ENCODE measurements around the gene CHD5.

The CHD5 gene

DNA sequence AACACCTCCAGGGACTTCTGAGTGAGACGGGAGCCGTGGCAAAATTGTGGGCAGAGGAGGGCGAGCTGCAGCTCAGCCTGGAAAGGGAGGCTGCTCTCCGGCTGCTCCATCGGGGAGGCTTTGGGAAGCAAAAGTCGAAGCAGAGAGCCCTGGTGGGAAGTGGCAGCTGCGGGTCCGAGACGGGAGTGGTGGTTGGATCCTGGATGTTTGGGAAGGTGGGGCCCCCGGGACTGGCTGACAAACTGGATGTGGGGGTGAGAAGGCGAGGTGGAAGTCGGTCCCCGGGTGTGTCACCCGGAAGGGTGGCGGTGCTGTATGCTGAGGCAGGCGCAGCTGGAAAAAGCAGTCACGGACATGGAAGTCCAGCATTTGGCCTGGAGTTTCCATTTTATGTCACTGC, 82.3 kb downstream of the CHD5 start:
- DNase-seq (no peak), ATAC-seq (ENCODE audit: insufficient read depth, low read depth) (no peak)
- Histone ChIP-seq H3K9me3 (ENCODE audit: insufficient read depth, low read length, severe bottlenecking) (no peaks in the 10 kb centered on the region), H3K27ac (ENCODE audit: low read length) (no peak overlapping the region), H3K36me3 (ENCODE audit: insufficient read depth, low read length) (peaks cover 38% of the 10 kb centered on the region), H3K9ac (ENCODE audit: low read depth, low read length) (no peak overlapping the region), H3K79me2 (ENCODE audit: insufficient read depth, low read length) (no peaks in the 10 kb centered on the region), H3K4me2 (ENCODE audit: insufficient read depth, low read length) (no peak overlapping the region), H2AFZ (ENCODE audit: low read depth, low read length) (no peak overlapping the region), H3K4me3 (ENCODE audit: low read depth in 1 of 2, low read length in 2 of 2) (no peak overlapping the region), H3K27me3 (ENCODE audit: insufficient read depth, low read length, poor library complexity) (no peaks in the 10 kb centered on the region), H4K20me1 (ENCODE audit: insufficient read depth, low read length) (peaks cover 10% of the 10 kb centered on the region; the same call in 1 of the 2 replicates), H3K4me1 (ENCODE audit: insufficient read depth, low read length) (no peaks in the 10 kb centered on the region)
- TF ChIP-seq EZH2 (IDR thresholded peaks at IDR 0.05; ENCODE audit: borderline replicate concordance, low read depth, low read length, severe bottlenecking): no peak
- TF ChIP-seq, protein P1, sequence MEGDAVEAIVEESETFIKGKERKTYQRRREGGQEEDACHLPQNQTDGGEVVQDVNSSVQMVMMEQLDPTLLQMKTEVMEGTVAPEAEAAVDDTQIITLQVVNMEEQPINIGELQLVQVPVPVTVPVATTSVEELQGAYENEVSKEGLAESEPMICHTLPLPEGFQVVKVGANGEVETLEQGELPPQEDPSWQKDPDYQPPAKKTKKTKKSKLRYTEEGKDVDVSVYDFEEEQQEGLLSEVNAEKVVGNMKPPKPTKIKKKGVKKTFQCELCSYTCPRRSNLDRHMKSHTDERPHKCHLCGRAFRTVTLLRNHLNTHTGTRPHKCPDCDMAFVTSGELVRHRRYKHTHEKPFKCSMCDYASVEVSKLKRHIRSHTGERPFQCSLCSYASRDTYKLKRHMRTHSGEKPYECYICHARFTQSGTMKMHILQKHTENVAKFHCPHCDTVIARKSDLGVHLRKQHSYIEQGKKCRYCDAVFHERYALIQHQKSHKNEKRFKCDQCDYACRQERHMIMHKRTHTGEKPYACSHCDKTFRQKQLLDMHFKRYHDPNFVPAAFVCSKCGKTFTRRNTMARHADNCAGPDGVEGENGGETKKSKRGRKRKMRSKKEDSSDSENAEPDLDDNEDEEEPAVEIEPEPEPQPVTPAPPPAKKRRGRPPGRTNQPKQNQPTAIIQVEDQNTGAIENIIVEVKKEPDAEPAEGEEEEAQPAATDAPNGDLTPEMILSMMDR (IDR thresholded peaks at IDR 0.05; ENCODE audit: borderline replicate concordance, extremely low read depth, low read length, poor library complexity, severe bottlenecking): no peak

DNA sequence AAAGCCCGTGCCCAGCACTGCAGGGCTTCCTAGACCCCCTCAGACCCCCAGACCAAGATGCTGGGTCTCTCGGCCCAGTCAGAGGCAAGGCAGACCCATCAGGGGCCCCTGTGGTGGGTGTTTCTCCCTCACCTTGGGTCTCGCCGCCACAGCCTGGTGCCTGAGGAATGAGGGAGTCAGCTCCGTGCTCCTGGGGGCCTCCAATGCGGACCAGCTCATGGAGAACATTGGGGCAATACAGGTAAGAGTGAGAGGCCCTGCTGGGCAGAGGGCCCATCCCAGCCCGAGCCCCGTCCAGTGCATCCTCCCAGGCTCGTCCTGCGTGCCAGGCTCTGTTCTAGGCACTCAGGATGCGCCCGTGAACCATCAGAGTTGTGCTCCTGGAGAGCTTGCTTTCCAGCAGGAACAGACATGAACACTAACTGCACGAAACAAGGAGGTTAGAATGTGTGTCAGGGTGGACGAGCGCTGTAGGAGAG, 83.0 kb downstream of the CHD5 start:
- DNase-seq (no peak), ATAC-seq (ENCODE audit: insufficient read depth, low read depth) (no peak)
- Histone ChIP-seq H3K27ac (ENCODE audit: low read length) (no peak overlapping the region), H4K20me1 (ENCODE audit: insufficient read depth, low read length) (peaks cover 10% of the 10 kb centered on the region; the same call in 1 of the 2 replicates), H3K4me3 (ENCODE audit: low read depth in 1 of 2, low read length in 2 of 2) (no peak overlapping the region), H3K4me2 (ENCODE audit: insufficient read depth, low read length) (no peak overlapping the region), H3K4me1 (ENCODE audit: insufficient read depth, low read length) (no peaks in the 10 kb centered on the region), H3K9me3 (ENCODE audit: insufficient read depth, low read length, severe bottlenecking) (no peaks in the 10 kb centered on the region), H3K79me2 (ENCODE audit: insufficient read depth, low read length) (no peaks in the 10 kb centered on the region), H3K27me3 (ENCODE audit: insufficient read depth, low read length, poor library complexity) (no peaks in the 10 kb centered on the region), H3K9ac (ENCODE audit: low read depth, low read length) (no peak overlapping the region), H3K36me3 (ENCODE audit: insufficient read depth, low read length) (peaks cover 38% of the 10 kb centered on the region), H2AFZ (ENCODE audit: low read depth, low read length) (no peak overlapping the region)
- no peak for TF ChIP-seq EZH2 (IDR thresholded peaks at IDR 0.05; ENCODE audit: borderline replicate concordance, low read depth, low read length, severe bottlenecking)
- TF ChIP-seq, protein P1 (IDR thresholded peaks at IDR 0.05; ENCODE audit: borderline replicate concordance, extremely low read depth, low read length, poor library complexity, severe bottlenecking): no peak

DNA sequence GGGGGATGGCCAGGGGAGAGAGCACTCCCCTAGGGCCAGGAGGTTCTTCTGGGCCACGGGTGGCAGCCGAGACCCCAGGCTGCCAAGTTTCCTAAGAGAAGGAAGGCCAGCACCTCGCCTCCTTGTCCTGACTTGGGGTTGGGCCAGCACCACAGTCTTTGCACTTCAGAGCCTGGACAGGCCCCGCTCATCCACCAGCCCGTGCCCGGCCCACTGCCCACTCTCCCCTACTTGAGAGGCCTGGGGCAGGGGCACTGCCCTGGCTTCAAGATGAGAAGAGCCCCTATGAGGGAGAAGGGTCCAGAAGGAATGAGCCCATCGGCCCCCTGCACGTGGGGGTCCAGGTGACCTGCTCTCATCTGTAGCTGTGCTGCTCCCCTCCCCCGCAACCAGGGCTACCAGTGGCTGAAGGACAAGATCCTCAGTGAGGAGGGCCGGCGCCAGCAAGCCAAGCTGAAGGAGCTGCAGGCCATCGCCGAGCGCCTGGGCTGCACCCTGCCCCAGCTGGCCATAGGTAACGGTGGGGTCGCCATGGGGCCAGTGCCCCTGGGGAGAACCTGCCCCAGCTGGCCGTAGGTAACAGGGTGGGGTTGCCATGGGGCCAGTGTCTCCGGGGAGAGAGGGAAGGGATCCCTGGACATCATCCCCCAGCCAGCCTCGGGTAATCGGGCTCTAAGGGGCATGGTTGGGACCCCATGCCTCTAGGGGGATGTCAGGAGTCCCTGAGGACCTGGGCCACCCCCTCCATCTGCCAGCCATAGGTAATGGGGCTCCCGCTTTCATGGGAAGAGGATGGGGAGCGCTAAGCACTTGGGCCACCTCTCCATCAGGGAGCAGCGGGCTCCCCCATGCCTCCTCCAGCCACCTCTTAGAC, 83.6 kb downstream of the CHD5 start:
- Histone ChIP-seq H3K79me2 (ENCODE audit: insufficient read depth, low read length) (no peaks in the 10 kb centered on the region), H3K27ac (ENCODE audit: low read length) (no peak overlapping the region), H3K4me3 (ENCODE audit: low read depth in 1 of 2, low read length in 2 of 2) (no peak overlapping the region), H3K9ac (ENCODE audit: low read depth, low read length) (no peak overlapping the region), H3K9me3 (ENCODE audit: insufficient read depth, low read length, severe bottlenecking) (no peaks in the 10 kb centered on the region), H3K36me3 (ENCODE audit: insufficient read depth, low read length) (peaks cover 38% of the 10 kb centered on the region), H3K4me2 (ENCODE audit: insufficient read depth, low read length) (no peak overlapping the region), H4K20me1 (ENCODE audit: insufficient read depth, low read length) (peaks cover 10% of the 10 kb centered on the region; the same call in 1 of the 2 replicates), H3K4me1 (ENCODE audit: insufficient read depth, low read length) (no peaks in the 10 kb centered on the region), H3K27me3 (ENCODE audit: insufficient read depth, low read length, poor library complexity) (no peaks in the 10 kb centered on the region), H2AFZ (ENCODE audit: low read depth, low read length) (no peak overlapping the region)
- ATAC-seq (ENCODE audit: insufficient read depth, low read depth) (no peak), DNase-seq (no peak)
- TF ChIP-seq, protein P1 (IDR thresholded peaks at IDR 0.05; ENCODE audit: borderline replicate concordance, extremely low read depth, low read length, poor library complexity, severe bottlenecking): no peak
- TF ChIP-seq EZH2 (IDR thresholded peaks at IDR 0.05; ENCODE audit: borderline replicate concordance, low read depth, low read length, severe bottlenecking): no peak

Measured in DND-41 (cell line).